DND-41 (cell line): ENCODE results near the gene CDH23.

ENCODE experiments used
- EZH2 ChIP-seq: IDR thresholded peaks from 3 replicates; pipeline ENCODE4 v1.6.1; 2012; ENCODE audit warnings: borderline replicate concordance, low read depth, mild to moderate bottlenecking, moderate library complexity, low read length, inconsistent platforms; ENCODE audit not compliant: severe bottlenecking
- TF ChIP-seq, protein P1 (sequence below): IDR thresholded peaks from 2 replicates; pipeline ENCODE4 v1.5.1; 2012; ENCODE audit warnings: borderline replicate concordance, low read length, moderate library complexity, mild to moderate bottlenecking; ENCODE audit not compliant: poor library complexity, severe bottlenecking; ENCODE audit errors: extremely low read depth

GRCh38 chr10:71527135-71527534 lies 130.4 kb downstream of the CDH23 start:
- TF ChIP-seq, protein P1, sequence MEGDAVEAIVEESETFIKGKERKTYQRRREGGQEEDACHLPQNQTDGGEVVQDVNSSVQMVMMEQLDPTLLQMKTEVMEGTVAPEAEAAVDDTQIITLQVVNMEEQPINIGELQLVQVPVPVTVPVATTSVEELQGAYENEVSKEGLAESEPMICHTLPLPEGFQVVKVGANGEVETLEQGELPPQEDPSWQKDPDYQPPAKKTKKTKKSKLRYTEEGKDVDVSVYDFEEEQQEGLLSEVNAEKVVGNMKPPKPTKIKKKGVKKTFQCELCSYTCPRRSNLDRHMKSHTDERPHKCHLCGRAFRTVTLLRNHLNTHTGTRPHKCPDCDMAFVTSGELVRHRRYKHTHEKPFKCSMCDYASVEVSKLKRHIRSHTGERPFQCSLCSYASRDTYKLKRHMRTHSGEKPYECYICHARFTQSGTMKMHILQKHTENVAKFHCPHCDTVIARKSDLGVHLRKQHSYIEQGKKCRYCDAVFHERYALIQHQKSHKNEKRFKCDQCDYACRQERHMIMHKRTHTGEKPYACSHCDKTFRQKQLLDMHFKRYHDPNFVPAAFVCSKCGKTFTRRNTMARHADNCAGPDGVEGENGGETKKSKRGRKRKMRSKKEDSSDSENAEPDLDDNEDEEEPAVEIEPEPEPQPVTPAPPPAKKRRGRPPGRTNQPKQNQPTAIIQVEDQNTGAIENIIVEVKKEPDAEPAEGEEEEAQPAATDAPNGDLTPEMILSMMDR: no peak
- no peak for TF ChIP-seq EZH2
